GM19025 (cell line): ENCODE data around the gene WRAP73.

Source experiments
- ATAC-seq: cut with Tn5 transposase; IDR thresholded peaks from one replicate; pipeline ENCODE4 v1.9.1; 2021; ENCODE audit warnings: mild to moderate bottlenecking, low read depth, moderate library complexity; ENCODE audit not compliant: unreplicated experiment

WRAP73 gene

DNA sequence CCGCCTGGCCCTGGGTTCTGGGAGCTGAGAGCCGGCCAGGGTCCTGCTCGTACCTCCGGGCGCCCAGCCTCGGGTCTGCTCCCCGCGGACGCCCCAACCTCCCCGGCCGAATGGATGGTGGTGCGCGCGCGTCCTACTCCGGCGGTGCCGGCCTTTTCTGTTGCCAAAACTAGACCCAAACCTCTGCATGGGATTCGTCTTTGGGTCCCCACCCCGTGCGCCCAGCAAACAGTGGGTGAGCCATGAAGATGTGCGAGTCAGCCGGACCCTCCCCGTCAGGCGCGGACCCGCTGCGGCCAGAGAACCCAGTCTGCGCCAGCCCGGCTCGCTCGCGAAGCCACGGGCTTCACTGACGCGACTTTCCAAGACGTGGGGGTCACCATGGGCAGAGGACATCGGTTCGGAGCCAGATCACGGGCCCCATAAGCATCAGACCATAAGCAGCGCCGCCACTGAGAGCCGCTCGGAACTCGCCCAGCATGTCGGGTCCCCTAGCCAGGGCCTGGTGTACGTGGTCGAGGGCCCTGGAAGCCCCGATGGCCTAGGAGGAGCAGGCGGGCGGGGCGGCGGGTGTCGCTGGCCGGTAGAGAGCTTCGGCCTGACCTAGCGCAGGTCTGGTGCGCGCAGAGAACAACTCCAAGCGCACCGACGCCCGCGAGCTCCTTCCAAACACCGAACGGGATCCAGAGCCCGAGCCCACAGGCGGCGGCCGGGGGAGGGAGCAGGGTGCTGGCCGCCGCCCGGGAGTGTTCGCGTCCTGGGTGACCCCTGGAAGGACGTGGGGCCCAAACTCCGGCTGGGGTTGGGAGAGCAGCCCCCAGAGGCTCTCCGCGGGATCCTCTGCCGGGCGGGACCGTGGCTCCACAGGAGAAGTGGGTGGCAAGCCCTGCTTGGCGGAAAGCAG is 1.4 kb upstream of the WRAP73 start:
- ATAC-seq: no peak

- no peak for ATAC-seq
Observed at GRCh38 chr1:3650248-3651025, 534 bp upstream of the WRAP73 start.

DNA sequence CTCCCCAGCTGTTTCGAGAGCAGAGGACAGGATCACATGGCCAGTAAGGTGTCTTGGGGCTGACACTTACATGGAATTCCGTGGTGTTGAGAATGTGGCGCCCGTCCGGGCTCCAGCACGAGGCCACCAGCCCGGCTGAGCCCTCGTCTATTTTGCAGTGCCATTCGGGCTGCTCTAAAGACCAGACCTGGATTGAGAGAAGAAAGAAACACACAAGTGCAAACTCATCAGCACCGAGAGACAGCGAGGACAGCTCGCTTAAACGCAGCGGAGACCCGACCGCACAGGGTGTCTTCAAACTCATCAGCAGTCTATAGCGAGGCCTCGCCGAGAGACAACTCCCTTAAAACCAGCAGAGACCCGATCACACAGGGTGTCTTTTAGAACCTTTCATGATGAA is 3.3 kb downstream of the WRAP73 start:
- ATAC-seq: no peak

DNA sequence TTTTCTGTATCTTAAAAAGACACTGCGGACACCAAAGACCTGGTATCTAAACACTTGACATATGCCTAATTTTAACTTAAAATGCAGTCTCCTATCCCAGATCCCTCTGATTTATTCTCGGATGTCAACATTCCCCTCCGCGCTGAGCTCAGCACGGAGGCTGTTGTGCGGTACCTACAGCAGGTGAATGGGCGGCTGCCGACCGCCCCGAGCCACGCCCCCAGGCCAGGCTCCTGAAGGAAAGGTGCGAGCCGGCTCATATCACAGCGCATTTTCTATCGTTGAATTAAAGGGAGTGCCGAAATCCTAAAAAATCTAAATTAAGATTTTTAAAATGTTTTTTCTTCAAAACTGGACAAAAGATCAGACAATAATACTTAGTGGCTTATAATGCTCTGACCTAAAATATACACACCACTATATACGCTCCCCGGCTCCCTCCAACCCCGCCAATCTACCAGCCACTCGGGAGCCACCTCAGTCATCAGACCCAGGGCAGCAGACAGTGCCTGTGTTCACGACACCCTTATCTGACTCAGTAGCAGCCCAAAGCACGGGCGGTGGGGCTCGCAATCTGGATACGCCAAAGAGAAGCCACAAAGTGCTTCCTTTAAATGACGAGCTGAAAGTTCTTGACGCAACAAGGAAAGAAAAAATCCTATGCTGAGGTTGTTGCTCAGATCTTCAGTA is 4.1 kb downstream of the WRAP73 start:
- ATAC-seq: no peak

GRCh38 chr1:3645247-3645646 is 4.7 kb downstream of the WRAP73 start:
- ATAC-seq: no peak

DNA sequence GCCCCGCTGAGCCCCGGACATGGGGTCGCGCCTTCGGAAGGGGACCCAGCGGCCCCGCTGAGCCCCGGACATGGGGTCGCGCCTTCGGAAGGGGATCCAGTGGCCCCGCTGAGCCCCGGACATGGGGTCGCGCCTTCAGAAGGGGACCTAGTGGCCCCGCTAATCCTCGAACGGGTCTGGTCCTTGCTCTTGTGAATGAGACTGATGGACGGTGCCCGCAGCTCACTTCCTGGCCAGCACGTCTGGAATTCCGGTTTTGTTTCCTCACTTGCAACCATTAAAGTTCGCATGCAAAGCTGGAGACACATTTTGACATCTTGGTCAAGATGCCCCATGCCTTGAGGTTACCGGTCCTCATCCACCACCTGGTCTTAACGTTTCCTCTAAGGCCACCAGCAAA is 5.6 kb downstream of the WRAP73 start:
- ATAC-seq: no peak

GRCh38 chr1:3642919-3643675 is 6.8 kb downstream of the WRAP73 start:
- no peak for ATAC-seq

DNA sequence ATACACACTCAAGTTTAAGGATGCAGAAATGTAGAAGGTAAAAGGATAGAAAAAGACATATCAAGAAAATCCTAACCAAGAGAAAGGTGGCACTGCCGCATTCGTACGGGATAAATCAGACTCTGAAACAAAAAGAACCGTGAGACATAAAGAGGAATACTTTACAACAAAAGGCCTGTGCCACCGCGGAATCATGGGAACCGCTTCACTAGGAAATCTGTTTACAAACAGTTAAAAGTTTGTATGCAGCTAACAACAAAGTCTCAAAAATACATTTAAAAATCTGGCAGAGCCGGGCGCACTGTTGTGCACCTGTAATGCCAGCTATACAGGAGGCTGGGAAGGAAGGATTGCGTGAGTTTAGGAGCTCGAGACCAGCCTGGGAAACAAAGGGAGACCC is 8.1 kb downstream of the WRAP73 start:
- ATAC-seq: no peak

DNA sequence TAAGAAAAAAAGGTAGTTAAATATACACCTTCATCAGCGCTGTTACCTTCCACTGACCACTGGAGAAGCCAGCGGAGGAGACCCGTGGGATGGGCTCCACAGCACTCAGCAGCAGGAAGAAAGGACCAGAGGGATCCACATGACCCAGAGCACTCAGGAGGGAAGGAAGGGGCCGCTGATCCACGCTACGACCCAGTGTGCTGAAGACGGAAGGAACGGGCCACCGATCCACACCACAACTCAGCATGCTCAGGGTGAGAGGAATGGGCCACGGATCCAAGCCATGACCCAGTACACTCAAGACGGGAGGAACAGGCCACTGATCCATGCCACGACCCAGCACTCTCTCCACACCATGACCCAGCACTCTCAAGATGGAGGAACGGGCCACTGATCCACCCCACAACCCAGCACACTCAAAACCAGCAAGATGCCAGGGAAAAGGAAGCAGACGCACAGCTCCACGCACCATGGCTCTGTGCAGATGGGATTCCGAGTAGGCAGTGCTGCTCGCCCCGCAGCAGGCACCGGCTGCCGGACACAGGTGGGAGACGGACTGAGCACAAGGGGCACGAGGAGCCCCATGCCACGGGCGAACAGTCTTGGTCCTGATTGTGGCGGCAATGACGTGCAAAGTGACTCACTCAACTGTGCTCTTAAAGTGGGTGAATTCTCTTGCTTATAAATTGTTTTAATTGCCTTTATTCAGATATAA is 8.7 kb downstream of the WRAP73 start:
- ATAC-seq: no peak

GRCh38 chr1:3640121-3640837 is 9.6 kb downstream of the WRAP73 start:
- ATAC-seq: no peak

DNA sequence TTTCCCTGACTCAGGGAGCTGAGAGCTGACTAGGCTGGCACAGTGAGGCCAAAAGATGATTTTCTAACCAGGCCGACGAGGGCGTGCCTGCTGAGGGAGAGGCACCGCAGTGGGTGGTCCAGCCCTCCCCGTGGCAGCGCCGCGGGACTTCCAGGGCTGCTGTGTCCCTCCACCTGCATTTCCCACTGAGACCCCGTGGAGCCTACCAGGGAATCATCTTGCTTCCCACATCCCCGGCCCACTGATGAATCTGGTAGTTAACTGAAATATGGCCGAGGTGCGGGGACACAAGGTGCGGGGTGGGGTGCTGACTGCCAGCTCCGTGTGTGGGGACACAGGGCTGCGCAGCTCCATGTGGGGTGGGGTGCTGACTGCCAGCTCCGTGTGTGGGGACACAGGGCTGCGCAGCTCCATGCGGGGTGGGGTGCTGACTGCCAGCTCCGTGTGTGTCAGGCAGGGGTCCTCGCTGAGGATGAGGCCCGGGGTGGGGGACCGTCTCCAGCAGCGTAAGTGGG is 10.4 kb downstream of the WRAP73 start:
- no peak for ATAC-seq

- no peak for ATAC-seq
Observed at GRCh38 chr1:3638676-3639075, 11.2 kb downstream of the WRAP73 start.

- ATAC-seq: no peak
Observed at GRCh38 chr1:3638027-3638426, 11.9 kb downstream of the WRAP73 start.

- ATAC-seq: no peak
Observed at GRCh38 chr1:3636531-3636930, 13.4 kb downstream of the WRAP73 start.

DNA sequence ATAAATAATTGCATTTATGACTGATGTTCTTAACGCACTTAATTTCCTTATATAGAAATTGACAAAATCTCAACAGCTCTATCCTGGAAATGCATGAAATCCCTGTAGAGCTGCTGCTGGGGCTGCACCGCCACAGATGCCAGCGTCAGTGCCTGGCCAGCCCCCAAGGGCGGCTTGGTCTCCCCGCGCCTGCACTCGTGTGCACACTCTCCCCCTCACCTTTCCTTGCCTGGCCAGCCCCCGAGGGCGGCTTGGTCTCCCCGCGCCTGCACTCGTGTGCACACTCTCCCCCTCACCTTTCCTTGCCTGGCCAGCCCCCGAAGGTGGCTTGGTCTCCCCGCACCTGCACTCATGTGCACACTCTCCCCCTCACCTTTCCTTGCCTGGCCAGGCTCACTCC is 13.8 kb downstream of the WRAP73 start:
- ATAC-seq: no peak

DNA sequence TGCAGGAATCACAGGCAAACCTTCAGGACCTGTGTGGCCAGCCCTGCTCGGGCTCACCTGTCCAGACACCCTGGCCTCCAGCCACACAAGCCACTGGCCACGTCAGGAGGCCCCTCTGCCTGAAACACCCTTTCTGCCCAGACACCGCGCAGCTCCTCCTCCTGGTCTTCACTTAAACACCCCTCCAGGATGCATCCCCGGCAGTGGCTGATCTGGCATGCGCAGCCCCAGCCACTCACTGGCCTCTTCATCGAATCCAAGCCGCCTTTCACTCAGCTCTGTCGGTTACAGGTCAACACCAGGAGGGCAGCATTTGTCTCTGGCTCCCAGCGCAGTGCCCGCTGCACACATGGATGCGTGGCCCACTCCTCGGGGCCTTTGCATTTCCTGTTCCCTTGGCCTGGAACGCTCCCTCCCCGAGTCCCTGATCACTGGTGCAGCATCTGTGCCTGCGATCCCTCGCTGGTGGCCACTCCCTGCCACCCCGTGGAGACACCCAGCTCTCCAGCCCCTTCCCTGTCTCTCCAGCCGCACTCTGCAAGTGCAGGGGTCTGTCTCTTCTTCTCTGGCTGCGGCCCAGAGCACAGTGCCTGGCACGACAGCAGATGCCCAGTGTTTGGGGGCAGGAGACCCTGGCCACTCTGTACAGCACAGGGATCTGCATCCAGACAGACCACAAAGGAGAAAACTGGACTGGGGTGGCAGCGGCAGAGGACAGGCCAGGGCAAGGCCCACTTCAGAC is 15.7 kb downstream of the WRAP73 start:
- no peak for ATAC-seq

DNA sequence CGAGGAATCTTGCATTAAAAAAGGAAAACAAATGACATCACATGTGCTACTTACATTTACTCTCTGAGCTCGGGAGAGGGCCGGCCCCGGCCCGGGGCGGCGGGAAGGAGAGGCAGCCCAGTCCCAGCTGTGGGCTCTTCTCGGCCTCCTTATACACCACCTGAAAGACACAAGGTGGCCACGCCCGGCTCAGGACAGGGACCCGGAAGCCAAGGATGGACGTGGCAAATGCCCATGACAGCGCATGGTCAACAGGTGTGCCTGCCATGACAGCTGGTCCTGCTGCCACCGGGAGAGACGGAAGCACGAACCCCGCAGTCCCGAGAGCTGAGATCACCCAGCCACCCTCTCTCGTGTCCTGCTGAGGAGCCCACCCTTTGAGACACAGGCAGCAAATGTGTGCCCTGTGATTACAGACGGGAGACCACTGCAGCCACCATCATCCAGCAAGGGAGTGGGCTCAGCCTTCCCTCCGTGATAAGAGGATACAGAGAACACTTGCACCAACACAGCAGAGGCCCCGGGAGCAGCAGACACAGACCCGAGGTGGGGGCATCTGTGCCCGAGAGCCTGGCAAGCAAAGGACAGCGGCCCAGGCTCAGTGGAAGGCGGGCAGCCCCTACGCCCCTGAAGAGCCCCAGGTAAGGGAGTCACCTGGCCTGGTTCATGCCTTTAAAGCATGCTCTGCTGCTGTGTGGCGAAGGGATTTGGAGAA is 16.4 kb downstream of the WRAP73 start:
- ATAC-seq: no peak
